GM12873 (cell line): Measurements from ENCODE around the gene TBX15.

Experiments
- TF ChIP-seq, protein P1 (sequence below): IDR thresholded peaks from 2 replicates; pipeline ENCODE4 v1.5.1; 2012; ENCODE audit warnings: low read depth, mild to moderate bottlenecking, moderate library complexity, low read length, control low read depth; ENCODE audit not compliant: insufficient read depth; ENCODE audit errors: missing control alignments

TBX15 gene

DNA sequence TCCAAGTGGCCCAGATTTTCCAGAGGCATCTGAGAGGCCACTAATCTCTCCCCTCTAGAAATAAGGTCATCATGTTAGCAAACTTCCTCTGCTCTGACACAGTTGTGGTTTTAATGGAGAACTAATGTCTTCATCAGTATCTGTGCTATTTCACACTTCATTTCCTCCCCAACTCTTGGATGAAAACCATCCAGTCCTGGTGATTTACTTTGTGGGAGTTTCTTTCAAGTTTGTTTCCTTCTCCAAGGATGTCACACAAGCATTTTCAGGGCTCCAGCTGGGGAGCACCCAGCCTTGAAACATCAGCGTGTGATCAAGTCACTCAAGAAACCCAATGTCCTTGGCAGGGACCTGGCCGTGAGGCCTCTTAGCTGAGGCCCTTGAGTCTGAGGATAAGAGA lies 38.8 kb downstream of the TBX15 start:
- TF ChIP-seq, protein P1, sequence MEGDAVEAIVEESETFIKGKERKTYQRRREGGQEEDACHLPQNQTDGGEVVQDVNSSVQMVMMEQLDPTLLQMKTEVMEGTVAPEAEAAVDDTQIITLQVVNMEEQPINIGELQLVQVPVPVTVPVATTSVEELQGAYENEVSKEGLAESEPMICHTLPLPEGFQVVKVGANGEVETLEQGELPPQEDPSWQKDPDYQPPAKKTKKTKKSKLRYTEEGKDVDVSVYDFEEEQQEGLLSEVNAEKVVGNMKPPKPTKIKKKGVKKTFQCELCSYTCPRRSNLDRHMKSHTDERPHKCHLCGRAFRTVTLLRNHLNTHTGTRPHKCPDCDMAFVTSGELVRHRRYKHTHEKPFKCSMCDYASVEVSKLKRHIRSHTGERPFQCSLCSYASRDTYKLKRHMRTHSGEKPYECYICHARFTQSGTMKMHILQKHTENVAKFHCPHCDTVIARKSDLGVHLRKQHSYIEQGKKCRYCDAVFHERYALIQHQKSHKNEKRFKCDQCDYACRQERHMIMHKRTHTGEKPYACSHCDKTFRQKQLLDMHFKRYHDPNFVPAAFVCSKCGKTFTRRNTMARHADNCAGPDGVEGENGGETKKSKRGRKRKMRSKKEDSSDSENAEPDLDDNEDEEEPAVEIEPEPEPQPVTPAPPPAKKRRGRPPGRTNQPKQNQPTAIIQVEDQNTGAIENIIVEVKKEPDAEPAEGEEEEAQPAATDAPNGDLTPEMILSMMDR, result no peak

DNA sequence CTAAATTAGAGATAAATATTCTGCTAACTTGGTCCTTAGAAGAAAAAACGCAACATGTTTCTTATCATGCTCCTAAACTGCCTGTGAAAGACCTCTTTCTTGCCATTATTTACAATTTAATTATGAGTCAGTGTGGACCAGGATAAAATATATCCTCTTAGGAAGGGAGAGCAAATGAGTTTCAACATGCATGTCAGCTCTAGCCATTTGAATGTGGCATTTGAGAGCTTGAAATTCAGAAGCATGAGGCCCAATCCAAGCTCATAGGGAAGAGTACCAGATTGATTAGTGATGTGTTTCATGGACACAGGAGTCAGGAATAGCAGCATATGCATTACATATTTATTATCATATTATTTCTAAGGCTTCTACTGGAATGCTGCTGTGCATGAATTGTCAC lies 39.3 kb downstream of the TBX15 start:
- TF ChIP-seq, protein P1, result no peak

GRCh38 chr1:118948351-118948750 lies 39.8 kb downstream of the TBX15 start:
- TF ChIP-seq, protein P1, result no peak

GRCh38 chr1:118947790-118948189 lies 40.4 kb downstream of the TBX15 start:
- TF ChIP-seq, protein P1, result no peak

DNA sequence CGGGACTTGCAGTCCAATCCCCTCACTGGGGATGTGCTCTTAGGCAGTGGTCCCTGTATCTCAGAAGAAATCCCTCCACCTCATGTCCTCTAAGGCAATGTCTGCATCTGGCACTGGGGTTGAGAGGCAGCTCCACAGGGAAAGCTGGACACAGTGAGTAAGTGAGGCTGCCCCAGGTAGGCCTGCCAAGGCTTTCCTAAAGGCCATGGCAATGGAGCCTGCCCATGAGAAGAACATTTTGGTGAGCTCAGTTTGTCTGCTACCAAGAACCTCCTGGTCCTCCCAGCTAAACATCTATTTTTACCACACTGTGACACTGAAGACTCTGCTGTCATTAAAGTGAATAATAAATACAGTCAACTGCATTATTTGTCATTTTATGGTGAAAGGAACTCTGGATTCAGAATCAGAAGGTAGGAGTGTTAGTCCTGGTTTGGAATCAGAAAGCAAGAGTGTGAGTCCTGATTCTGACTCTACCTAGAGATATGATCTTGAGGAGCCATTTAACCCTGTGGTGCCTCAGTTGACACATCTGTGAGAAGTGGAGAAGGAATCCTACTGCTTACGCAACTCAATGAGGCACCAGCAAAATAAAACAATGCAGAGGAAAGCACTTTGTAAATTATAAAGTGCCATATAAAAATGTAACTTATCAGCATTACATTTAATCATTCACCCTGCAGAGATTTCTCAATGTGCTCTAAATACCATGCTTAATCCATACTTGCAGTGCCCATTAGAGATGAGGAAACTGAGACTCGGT lies 41.0 kb downstream of the TBX15 start:
- TF ChIP-seq, protein P1, result no peak

DNA sequence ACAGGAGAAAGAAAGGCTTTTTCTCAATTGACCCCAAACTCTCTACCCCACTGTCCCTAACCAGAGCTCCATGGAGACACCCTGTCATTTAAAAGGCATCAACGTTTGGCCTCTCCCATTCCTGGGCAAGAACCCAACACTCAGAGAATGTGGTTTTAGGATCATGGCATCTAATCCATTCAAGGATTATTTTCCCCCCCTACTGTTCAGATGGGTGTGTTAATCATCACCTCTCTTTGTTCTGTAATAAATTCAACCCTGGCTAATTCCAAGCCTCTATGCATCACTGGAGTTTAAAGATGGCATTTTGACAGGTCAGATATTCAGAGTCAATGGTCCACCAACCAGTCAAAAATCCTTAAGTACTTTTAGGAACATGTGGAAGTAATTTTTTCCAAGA lies 42.7 kb downstream of the TBX15 start:
- TF ChIP-seq, protein P1, result no peak

GRCh38 chr1:118944546-118944945 lies 43.6 kb downstream of the TBX15 start:
- TF ChIP-seq, protein P1, result no peak
